MM.1S (cell line): ENCODE measurements around the gene ARRDC3.

ENCODE experiments used
- DNase-seq: peaks from one replicate; pipeline ENCODE4 v3.0.0-alpha.2; 2015
- H2AFZ ChIP-seq: fragments of 300-600 bp; sonication (generic); 2 replicates; pipeline ENCODE4 v1.6.0; 2016; ENCODE audit warnings: antibody characterized with exemption, low read length
- H3F3A ChIP-seq: fragments of 300-600 bp; sonication (generic); 2 replicates; pipeline ENCODE4 v1.6.1; 2016; ENCODE audit warnings: mild to moderate bottlenecking, antibody characterized with exemption, low read length, moderate library complexity, mixed read lengths; ENCODE audit not compliant: insufficient read depth
- H3K27ac ChIP-seq: fragments of 300-600 bp; sonication (generic); 2 replicates; pipeline ENCODE4 v1.5.1; 2016; ENCODE audit warnings: mild to moderate bottlenecking, low read length
- H3K27me3 ChIP-seq: fragments of 300-600 bp; sonication (generic); replicated peaks from 2 replicates; pipeline ENCODE4 v1.6.0; 2016; ENCODE audit warnings: low read length; ENCODE audit not compliant: insufficient read depth
- H3K36me3 ChIP-seq: fragments of 300-600 bp; sonication (generic); replicated peaks from 2 replicates; pipeline ENCODE4 v1.6.1; 2016; ENCODE audit warnings: mild to moderate bottlenecking, low read length, mixed read lengths; ENCODE audit not compliant: insufficient read depth
- H3K4me1 ChIP-seq: fragments of 300-600 bp; sonication (generic); 2 replicates; pipeline ENCODE4 v1.6.1; 2016; ENCODE audit warnings: low read length, mixed read lengths
- H3K4me2 ChIP-seq: fragments of 300-600 bp; sonication (generic); 2 replicates; pipeline ENCODE4 v1.6.0; 2016; ENCODE audit warnings: low read depth, low read length
- H3K4me3 ChIP-seq: fragments of 300-600 bp; sonication (generic); 2 replicates; pipeline ENCODE4 v1.5.1; 2016; ENCODE audit warnings: low read length, mixed read lengths
- H3K79me2 ChIP-seq: fragments of 300-600 bp; sonication (generic); 2 replicates; pipeline ENCODE4 v1.6.1; 2016; ENCODE audit warnings: mixed run types, low read length, mixed read lengths
- H3K9ac ChIP-seq: fragments of 300-600 bp; sonication (generic); 2 replicates; pipeline ENCODE4 v1.6.1; 2016; ENCODE audit warnings: low read length, mixed read lengths
- H3K9me2 ChIP-seq: fragments of 300-600 bp; sonication (generic); replicated peaks from 2 replicates; pipeline ENCODE4 v1.6.1; 2016; ENCODE audit warnings: mild to moderate bottlenecking, low read length, mixed read lengths; ENCODE audit not compliant: insufficient read depth
- H3K9me3 ChIP-seq: fragments of 300-600 bp; sonication (generic); replicated peaks from 2 replicates; pipeline ENCODE4 v1.6.1; 2016; ENCODE audit warnings: mild to moderate bottlenecking, low read length, mixed read lengths; ENCODE audit not compliant: insufficient read depth
- H4K20me1 ChIP-seq: fragments of 300-600 bp; sonication (generic); 2 replicates; pipeline ENCODE4 v1.6.1; 2016; ENCODE audit warnings: mild to moderate bottlenecking, low read length, moderate library complexity, mixed read lengths; ENCODE audit not compliant: insufficient read depth
- EZH2 ChIP-seq: fragments of 300-600 bp; sonication (generic); optimal IDR thresholded peaks from 2 replicates; pipeline ENCODE3; 2017; ENCODE audit warnings: low read depth, mild to moderate bottlenecking, antibody characterized with exemption, low read length, mixed read lengths
- EZH2phosphoT487 ChIP-seq: fragments of 300-600 bp; sonication (generic); IDR thresholded peaks from 2 replicates; pipeline ENCODE4 v1.6.1; 2018; ENCODE audit warnings: antibody characterized with exemption, low read length
- TF ChIP-seq, protein P1 (sequence below): fragments of 300-600 bp; sonication (generic); IDR thresholded peaks from 2 replicates; pipeline ENCODE4 v1.5.1; 2016; ENCODE audit warnings: antibody characterized with exemption, low read length, mixed read lengths

The ARRDC3 gene

DNA sequence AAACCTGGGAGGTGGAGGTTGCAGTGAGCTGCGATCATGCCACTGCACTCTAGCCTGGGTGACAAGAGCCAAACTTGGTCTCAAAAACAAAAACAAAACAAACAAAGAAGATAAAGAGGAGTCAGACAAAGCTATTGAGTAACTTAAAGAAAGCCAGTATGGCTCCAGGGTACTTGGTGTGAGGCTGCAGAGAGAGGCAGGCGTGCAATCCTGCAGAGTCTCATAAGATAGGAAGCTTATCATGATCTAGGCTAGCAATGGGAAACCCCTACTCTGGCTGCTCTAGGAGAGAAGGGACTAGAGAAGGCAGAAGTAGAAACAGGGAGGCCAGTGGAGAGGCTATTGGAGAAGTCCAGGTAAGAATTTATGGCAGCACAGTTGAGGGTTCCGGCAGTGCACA is 42.0 kb downstream of the ARRDC3 start:
- DNase-seq: no peak
- Histone ChIP-seq H2AFZ (no peak overlapping the region), H3K9ac (no peak overlapping the region), H3K9me3 (no peaks in the 10 kb centered on the region), H3K27me3 (no peaks in the 10 kb centered on the region), H3K4me2 (no peak overlapping the region), H3K36me3 (no peaks in the 10 kb centered on the region), H3F3A (no peaks in the 10 kb centered on the region), H3K27ac (no peak overlapping the region), H3K9me2 (no peaks in the 10 kb centered on the region), H3K4me1 (no peaks in the 10 kb centered on the region), H3K4me3 (no peak overlapping the region), H4K20me1 (no peaks in the 10 kb centered on the region), H3K79me2 (no peaks in the 10 kb centered on the region)
- TF ChIP-seq EZH2phosphoT487 (no peak), EZH2 (no peak)
- TF ChIP-seq, protein P1, sequence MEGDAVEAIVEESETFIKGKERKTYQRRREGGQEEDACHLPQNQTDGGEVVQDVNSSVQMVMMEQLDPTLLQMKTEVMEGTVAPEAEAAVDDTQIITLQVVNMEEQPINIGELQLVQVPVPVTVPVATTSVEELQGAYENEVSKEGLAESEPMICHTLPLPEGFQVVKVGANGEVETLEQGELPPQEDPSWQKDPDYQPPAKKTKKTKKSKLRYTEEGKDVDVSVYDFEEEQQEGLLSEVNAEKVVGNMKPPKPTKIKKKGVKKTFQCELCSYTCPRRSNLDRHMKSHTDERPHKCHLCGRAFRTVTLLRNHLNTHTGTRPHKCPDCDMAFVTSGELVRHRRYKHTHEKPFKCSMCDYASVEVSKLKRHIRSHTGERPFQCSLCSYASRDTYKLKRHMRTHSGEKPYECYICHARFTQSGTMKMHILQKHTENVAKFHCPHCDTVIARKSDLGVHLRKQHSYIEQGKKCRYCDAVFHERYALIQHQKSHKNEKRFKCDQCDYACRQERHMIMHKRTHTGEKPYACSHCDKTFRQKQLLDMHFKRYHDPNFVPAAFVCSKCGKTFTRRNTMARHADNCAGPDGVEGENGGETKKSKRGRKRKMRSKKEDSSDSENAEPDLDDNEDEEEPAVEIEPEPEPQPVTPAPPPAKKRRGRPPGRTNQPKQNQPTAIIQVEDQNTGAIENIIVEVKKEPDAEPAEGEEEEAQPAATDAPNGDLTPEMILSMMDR: no peak

DNA sequence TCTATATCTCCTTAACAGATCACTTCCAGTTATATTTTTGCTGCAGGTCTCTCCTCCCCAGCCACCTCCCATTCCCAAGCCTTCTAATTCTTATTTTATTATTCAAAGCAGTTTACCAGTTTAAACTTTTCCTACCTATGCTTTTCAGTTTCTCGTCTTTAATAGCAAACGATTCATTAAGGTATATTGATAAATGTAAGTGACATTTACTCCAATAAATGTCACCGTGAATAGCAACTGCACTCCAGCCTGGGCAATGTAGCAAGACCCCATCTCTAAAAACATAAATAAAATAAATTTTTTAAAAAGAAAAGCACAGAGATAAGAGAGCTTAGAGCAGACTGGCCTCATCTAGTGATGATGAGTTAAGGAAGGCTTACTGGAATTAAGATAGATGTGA is 42.6 kb downstream of the ARRDC3 start:
- H3K9me3 ChIP-seq: no peaks in the 10 kb centered on the region
- no peaks in the 10 kb centered on the region for H3K36me3 ChIP-seq
- H3K9me2 ChIP-seq: no peaks in the 10 kb centered on the region
- no peaks in the 10 kb centered on the region for H3K4me1 ChIP-seq
- H3K27ac ChIP-seq: no peak overlapping the region
- no peaks in the 10 kb centered on the region for H3F3A ChIP-seq
- H3K79me2 ChIP-seq: no peaks in the 10 kb centered on the region
- no peak overlapping the region for H3K4me2 ChIP-seq
- H2AFZ ChIP-seq: no peak overlapping the region
- no peak overlapping the region for H3K4me3 ChIP-seq
- H3K9ac ChIP-seq: no peak overlapping the region
- H4K20me1 ChIP-seq: no peaks in the 10 kb centered on the region
- H3K27me3 ChIP-seq: no peaks in the 10 kb centered on the region
- TF ChIP-seq EZH2phosphoT487 (no peak), EZH2 (no peak)
- TF ChIP-seq, protein P1: no peak
- DNase-seq: no peak

DNA sequence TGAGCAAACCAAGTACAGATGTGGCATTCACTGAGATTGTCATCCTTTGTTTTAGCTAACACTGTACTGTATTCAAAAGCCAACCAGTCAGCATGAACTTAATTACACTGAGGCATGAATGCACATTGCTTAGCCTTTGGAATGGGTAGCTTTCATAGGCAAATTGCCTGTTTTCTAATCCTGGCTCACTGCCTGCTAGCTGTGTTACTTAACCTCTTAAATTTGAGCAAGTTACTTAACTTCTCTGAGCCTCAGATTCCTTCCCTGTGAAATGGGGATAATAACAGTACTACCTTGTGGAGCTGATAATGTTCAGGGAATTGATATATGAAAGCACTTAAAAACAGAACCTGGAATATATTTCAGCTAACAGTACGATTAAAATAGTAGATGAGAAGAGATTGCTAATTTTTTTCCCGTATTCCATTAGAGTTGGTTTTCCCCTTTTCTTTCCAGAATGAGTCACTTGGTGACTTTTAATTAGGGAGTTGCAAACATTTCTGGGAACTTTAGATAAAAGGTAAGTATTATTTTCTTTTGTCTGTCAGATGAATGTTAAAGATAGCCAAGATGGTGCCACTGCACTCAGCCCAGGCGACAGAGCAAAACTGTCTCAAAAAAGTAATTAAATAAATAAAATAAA is 43.9 kb downstream of the ARRDC3 start:
- Histone ChIP-seq H3F3A (no peaks in the 10 kb centered on the region), H3K9me2 (no peaks in the 10 kb centered on the region), H3K27me3 (no peaks in the 10 kb centered on the region), H3K4me2 (no peak overlapping the region), H3K79me2 (no peaks in the 10 kb centered on the region), H3K4me1 (no peaks in the 10 kb centered on the region), H3K36me3 (no peaks in the 10 kb centered on the region), H3K9me3 (no peaks in the 10 kb centered on the region), H4K20me1 (no peaks in the 10 kb centered on the region), H3K9ac (no peak overlapping the region), H2AFZ (no peak overlapping the region), H3K27ac (no peak overlapping the region), H3K4me3 (no peak overlapping the region)
- TF ChIP-seq EZH2phosphoT487 (no peak), EZH2 (no peak)
- TF ChIP-seq, protein P1: no peak
- DNase-seq: no peak
